HepG2 (cell line): ENCODE results near the gene CSHL1. TPM values are rescaled to one million over a fixed set of nuclear protein-coding genes. Genes with fewer than 3 reads are reported as not detected.

Experiments used
- CENPT ChIP-seq: sonication (generic); formaldehyde crosslinking; IDR thresholded peaks from 2 replicates; pipeline ENCODE4 v1.8.0; 2022; ENCODE audit warnings: low read depth, mild to moderate bottlenecking, moderate library complexity, missing genetic modification reagents
- DNMT1 ChIP-seq: sonication (generic); formaldehyde crosslinking; IDR thresholded peaks from 2 replicates; pipeline ENCODE4 v1.5.1; 2020; ENCODE audit warnings: mild to moderate bottlenecking, missing genetic modification reagents
- GABPA ChIP-seq, 2 experiments: IDR thresholded peaks; 2 replicates each; pipeline ENCODE4 v1.6.1; 2011 to 2016; ENCODE audit warnings: low read depth in 2 of 2, low read length in 1 of 2, missing biosample characterization in 1 of 2, missing genetic modification characterization in 1 of 2
- GATA4 ChIP-seq: sonication (generic); IDR thresholded peaks from 2 replicates; pipeline ENCODE4 v1.6.1; 2016; ENCODE audit warnings: antibody characterized with exemption, low read depth, borderline replicate concordance
- GFI1 ChIP-seq: sonication (generic); formaldehyde crosslinking; IDR thresholded peaks from 2 replicates; pipeline ENCODE4 v1.5.0; 2020; ENCODE audit warnings: missing genetic modification reagents, mild to moderate bottlenecking, borderline replicate concordance
- GZF1 ChIP-seq: sonication (generic); formaldehyde crosslinking; IDR thresholded peaks from 2 replicates; pipeline ENCODE4 v1.5.1; 2020; ENCODE audit warnings: mild to moderate bottlenecking, missing genetic modification reagents
- HINFP ChIP-seq: sonication (generic); formaldehyde crosslinking; IDR thresholded peaks from 2 replicates; pipeline ENCODE4 v1.4.0; 2020; ENCODE audit warnings: low read depth, mild to moderate bottlenecking, missing genetic modification reagents
- HIVEP1 ChIP-seq: sonication (generic); formaldehyde crosslinking; IDR thresholded peaks from 2 replicates; pipeline ENCODE4 v1.4.0; 2020; ENCODE audit warnings: mild to moderate bottlenecking, missing genetic modification reagents
- HNRNPLL ChIP-seq: fragments of 200-400 bp; formaldehyde crosslinking; IDR thresholded peaks from 2 replicates; pipeline ENCODE4 v1.6.1; 2017; ENCODE audit warnings: mild to moderate bottlenecking, low read depth, low read length; ENCODE audit not compliant: poor library complexity, severe bottlenecking
- MEF2D ChIP-seq: sonication (generic); formaldehyde crosslinking; IDR thresholded peaks from 2 replicates; pipeline ENCODE4 v1.5.1; 2020; ENCODE audit warnings: mild to moderate bottlenecking, missing genetic modification reagents
- MIXL1 ChIP-seq: IDR thresholded peaks from 2 replicates; pipeline ENCODE4 v1.6.1; 2016
- NR1H2 ChIP-seq: sonication (generic); formaldehyde crosslinking; IDR thresholded peaks from 2 replicates; pipeline ENCODE4 v1.8.1; 2022; ENCODE audit warnings: low read depth, missing genetic modification reagents, borderline replicate concordance
- PAWR ChIP-seq: sonication (generic); formaldehyde crosslinking; IDR thresholded peaks from 2 replicates; pipeline ENCODE4 v1.4.0; 2020; ENCODE audit warnings: missing genetic modification reagents, mild to moderate bottlenecking, borderline replicate concordance
- SAFB2 ChIP-seq: sonication (generic); formaldehyde crosslinking; IDR thresholded peaks from 2 replicates; pipeline ENCODE4 v1.5.1; 2020; ENCODE audit warnings: missing genetic modification reagents, low read depth, mild to moderate bottlenecking, borderline replicate concordance
- STAG1 ChIP-seq: sonication (generic); formaldehyde crosslinking; IDR thresholded peaks from 2 replicates; pipeline ENCODE4 v1.4.0; 2020; ENCODE audit warnings: missing genetic modification reagents
- ZBTB42 ChIP-seq: sonication (generic); formaldehyde crosslinking; IDR thresholded peaks from 2 replicates; pipeline ENCODE4 v1.5.0; 2020; ENCODE audit warnings: mild to moderate bottlenecking, missing genetic modification reagents
- ZFP36 ChIP-seq: fragments of 150-350 bp; IDR thresholded peaks from 2 replicates; pipeline ENCODE4 v1.6.1; 2018; ENCODE audit warnings: borderline replicate concordance, low read length, low read depth; ENCODE audit not compliant: partially characterized antibody
- ZMYM3 ChIP-seq: sonication (generic); formaldehyde crosslinking; IDR thresholded peaks from 2 replicates; pipeline ENCODE4 v1.5.1; 2020; ENCODE audit warnings: mild to moderate bottlenecking, missing genetic modification reagents
- ZNF607 ChIP-seq: sonication (generic); formaldehyde crosslinking; IDR thresholded peaks from 2 replicates; pipeline ENCODE4 v1.5.1; 2020; ENCODE audit warnings: missing genetic modification reagents, mild to moderate bottlenecking, borderline replicate concordance
- ZNF737 ChIP-seq: sonication (generic); formaldehyde crosslinking; IDR thresholded peaks from 2 replicates; pipeline ENCODE4 v1.5.0; 2020; ENCODE audit warnings: missing genetic modification reagents, mild to moderate bottlenecking, borderline replicate concordance
- ZNF75D ChIP-seq: sonication (generic); formaldehyde crosslinking; IDR thresholded peaks from 2 replicates; pipeline ENCODE4 v1.8.1; 2023; ENCODE audit warnings: missing genetic modification reagents, mild to moderate bottlenecking, borderline replicate concordance
- ZNF784 ChIP-seq: sonication (generic); formaldehyde crosslinking; IDR thresholded peaks from 2 replicates; pipeline ENCODE4 v1.5.1; 2020; ENCODE audit warnings: missing genetic modification reagents, mild to moderate bottlenecking, borderline replicate concordance
- ZNF891 ChIP-seq: sonication (generic); formaldehyde crosslinking; IDR thresholded peaks from 2 replicates; pipeline ENCODE4 v1.5.0; 2020; ENCODE audit warnings: mild to moderate bottlenecking, missing genetic modification reagents
- ZUFSP ChIP-seq: sonication (generic); formaldehyde crosslinking; IDR thresholded peaks from 2 replicates; pipeline ENCODE4 v1.9.0; 2021; ENCODE audit warnings: missing genetic modification reagents, mild to moderate bottlenecking, borderline replicate concordance
- polyA plus RNA-seq, 8 experiments: library from polyadenylated mRNA; depleted of rRNA in 3 of 8; stranded (reverse) in 7 of 8; unstranded in 1 of 8; fragments of >200 nt; fragmentation: Illumina TruSeq in 4 of 8; extraction: Trizol in 4 of 8; gene quantifications; 2 replicates each; pipeline versions ENCODE4 v1.2.1 to v1.2.3, GENCODE V29; 2011 to 2016; ENCODE audit warnings: low read depth in 4 of 8, missing spikeins in 1 of 8, mixed read lengths in 1 of 8; ENCODE audit not compliant: insufficient read depth in 1 of 8
- total RNA-seq, 5 experiments: library from RNA; depleted of rRNA; stranded (reverse); fragments of >200 nt; fragmentation: Illumina TruSeq; extraction: Trizol; gene quantifications; 2 replicates each; pipeline ENCODE4 v1.2.3, GENCODE V29; 2016; ENCODE audit warnings: low read depth in 1 of 5

The CSHL1 gene
- total and polyA plus RNA-seq, 2 of the 13 experiments (the other 11 are each of a cell fraction or from before 2014, with no cell fraction given): not detected

- TF ChIP-seq NR1H2 (no peak), MIXL1 (CRISPR knock-in tag) (no peak), ZNF737 (CRISPR knock-in tag) (no peak), STAG1 (CRISPR knock-in tag) (peak; percentile 62), GFI1 (CRISPR knock-in tag) (no peak), MEF2D (CRISPR knock-in tag) (peak; percentile 79; the same call in 1 of the 2 replicates), ZNF75D (CRISPR knock-in tag) (no peak), ZNF607 (CRISPR knock-in tag) (0 out of 2 replicates have a peak, but pooled peaks have one; percentile 5), ZUFSP (CRISPR knock-in tag) (no peak), ZNF891 (CRISPR knock-in tag) (no peak), HIVEP1 (CRISPR knock-in tag) (no peak), ZBTB42 (CRISPR knock-in tag) (no peak), CENPT (no peak), GZF1 (CRISPR knock-in tag) (0 out of 2 replicates have a peak, but pooled peaks have one; percentile 53), SAFB2 (peak; percentile 47; the same call in 1 of the 2 replicates), ZFP36 (no peak), GABPA (IDR thresholded peaks at IDR 0.05; ENCODE audit: low read depth, low read length) (no peak), GABPA (CRISPR knock-in tag; IDR thresholded peaks at IDR 0.05; ENCODE audit: low read depth) (peak; percentile 39; the same call in 1 of the 2 replicates), DNMT1 (peak; percentile 40; the same call in 1 of the 2 replicates), GATA4 (no peak), HINFP (no peak; the same call in 1 of the 2 replicates), ZMYM3 (CRISPR knock-in tag) (peak; percentile 63; the same call in 1 of the 2 replicates), PAWR (no peak), ZNF784 (CRISPR knock-in tag) (no peak), HNRNPLL (peak; percentile 29)
Observed at GRCh38 chr17:63946440-63947363, 35.6 kb upstream of the CSHL1 start (continued).
